Fibroblast of lung (primary cell): ENCODE results near the gene WWC1.

Source experiments
- EZH2 ChIP-seq: IDR thresholded peaks from 2 replicates; pipeline ENCODE4 v1.5.1; 2012; ENCODE audit warnings: low read length, control low read depth, mild to moderate bottlenecking; ENCODE audit errors: missing control alignments
- TF ChIP-seq, protein P1 (sequence below), 2 donors: IDR thresholded peaks in 1 of 2; conservative IDR thresholded peaks in 1 of 2; 1 replicate in 1 of 2; 2 replicates in 1 of 2; pipeline ENCODE4 v1.5.1; 2011 to 2012; ENCODE audit warnings: low read length in 2 of 2, control low read depth in 1 of 2, inconsistent platforms in 1 of 2, low read depth in 1 of 2, mild to moderate bottlenecking in 1 of 2

GRCh38 chr5:168261227-168261571 is 30.2 kb upstream of the WWC1 start:
- TF ChIP-seq, protein P1, sequence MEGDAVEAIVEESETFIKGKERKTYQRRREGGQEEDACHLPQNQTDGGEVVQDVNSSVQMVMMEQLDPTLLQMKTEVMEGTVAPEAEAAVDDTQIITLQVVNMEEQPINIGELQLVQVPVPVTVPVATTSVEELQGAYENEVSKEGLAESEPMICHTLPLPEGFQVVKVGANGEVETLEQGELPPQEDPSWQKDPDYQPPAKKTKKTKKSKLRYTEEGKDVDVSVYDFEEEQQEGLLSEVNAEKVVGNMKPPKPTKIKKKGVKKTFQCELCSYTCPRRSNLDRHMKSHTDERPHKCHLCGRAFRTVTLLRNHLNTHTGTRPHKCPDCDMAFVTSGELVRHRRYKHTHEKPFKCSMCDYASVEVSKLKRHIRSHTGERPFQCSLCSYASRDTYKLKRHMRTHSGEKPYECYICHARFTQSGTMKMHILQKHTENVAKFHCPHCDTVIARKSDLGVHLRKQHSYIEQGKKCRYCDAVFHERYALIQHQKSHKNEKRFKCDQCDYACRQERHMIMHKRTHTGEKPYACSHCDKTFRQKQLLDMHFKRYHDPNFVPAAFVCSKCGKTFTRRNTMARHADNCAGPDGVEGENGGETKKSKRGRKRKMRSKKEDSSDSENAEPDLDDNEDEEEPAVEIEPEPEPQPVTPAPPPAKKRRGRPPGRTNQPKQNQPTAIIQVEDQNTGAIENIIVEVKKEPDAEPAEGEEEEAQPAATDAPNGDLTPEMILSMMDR (conservative IDR thresholded peaks at IDR 0.05 in 1 of 2, IDR thresholded peaks at IDR 0.05 in 1 of 2; ENCODE audit: low read depth in 1 of 2, low read length in 2 of 2): no peak
- no peak for TF ChIP-seq EZH2
